PC-3 (cell line): ENCODE data around the gene PRR12.

Experiments used
- EZH2 ChIP-seq: fragments of 300-600 bp; sonication (generic); IDR thresholded peaks from one replicate; pipeline ENCODE4 v1.6.1; 2017; ENCODE audit warnings: antibody characterized with exemption, mild to moderate bottlenecking, low read length; ENCODE audit not compliant: unreplicated experiment
- TF ChIP-seq, protein P1 (sequence below): fragments of 300-600 bp; sonication (generic); conservative IDR thresholded peaks from 2 replicates; pipeline ENCODE4 v1.5.1; 2017; ENCODE audit warnings: antibody characterized with exemption, low read depth, mild to moderate bottlenecking, low read length

DNA sequence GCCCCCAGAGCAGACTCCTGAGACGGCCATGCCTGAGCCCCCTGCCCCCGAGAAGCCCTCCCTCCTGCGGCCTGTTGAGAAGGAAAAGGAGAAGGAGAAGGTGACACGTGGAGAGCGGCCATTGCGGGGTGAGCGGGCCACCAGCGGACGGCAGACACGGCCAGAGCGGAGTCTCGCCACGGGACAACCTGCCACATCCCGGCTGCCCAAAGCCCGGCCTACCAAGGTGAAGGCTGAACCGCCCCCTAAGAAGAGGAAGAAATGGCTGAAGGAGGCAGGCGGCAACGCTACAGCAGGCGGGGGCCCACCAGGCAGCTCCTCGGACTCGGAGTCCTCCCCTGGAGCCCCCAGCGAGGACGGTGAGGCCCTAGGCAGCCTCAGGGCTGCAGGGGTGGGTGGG, 24.9 kb downstream of the PRR12 start:
- TF ChIP-seq, protein P1, sequence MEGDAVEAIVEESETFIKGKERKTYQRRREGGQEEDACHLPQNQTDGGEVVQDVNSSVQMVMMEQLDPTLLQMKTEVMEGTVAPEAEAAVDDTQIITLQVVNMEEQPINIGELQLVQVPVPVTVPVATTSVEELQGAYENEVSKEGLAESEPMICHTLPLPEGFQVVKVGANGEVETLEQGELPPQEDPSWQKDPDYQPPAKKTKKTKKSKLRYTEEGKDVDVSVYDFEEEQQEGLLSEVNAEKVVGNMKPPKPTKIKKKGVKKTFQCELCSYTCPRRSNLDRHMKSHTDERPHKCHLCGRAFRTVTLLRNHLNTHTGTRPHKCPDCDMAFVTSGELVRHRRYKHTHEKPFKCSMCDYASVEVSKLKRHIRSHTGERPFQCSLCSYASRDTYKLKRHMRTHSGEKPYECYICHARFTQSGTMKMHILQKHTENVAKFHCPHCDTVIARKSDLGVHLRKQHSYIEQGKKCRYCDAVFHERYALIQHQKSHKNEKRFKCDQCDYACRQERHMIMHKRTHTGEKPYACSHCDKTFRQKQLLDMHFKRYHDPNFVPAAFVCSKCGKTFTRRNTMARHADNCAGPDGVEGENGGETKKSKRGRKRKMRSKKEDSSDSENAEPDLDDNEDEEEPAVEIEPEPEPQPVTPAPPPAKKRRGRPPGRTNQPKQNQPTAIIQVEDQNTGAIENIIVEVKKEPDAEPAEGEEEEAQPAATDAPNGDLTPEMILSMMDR, result no peak
- TF ChIP-seq EZH2, result no peak
